NCI-H2171 (cell line): Measurements from ENCODE around the gene PHIP.
"Not testable (repeated sequence)": the region's sequence is repeated elsewhere in the genome, so short reads cannot be mapped to it uniquely, and the experiment has no call there.

Source experiments
- DNase-seq: peaks from one replicate; lab custom pipeline; 2025; lab: John Stamatoyannopoulos, UW

The PHIP gene

DNA sequence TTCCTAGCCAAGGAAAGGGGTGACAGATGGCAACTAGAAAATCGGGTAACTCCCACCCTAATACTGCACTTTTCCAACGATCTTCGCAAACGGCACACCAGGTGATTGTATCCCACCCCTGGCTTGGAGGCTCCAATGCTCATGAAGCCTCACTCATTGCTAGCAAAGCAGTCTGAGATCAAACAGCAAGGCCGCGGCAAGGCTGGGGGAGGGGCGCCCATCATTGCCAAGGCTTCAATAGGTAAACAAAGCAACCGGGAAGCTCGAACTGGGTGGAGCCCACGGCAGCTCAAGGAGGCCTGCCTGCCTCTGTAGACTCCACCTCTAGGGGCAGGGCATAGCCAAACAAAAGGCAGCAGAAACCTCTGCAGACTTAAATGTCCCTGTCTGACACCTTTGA lies 156.9 kb downstream of the PHIP start:
- not testable (repeated sequence) for DNase-seq

DNA sequence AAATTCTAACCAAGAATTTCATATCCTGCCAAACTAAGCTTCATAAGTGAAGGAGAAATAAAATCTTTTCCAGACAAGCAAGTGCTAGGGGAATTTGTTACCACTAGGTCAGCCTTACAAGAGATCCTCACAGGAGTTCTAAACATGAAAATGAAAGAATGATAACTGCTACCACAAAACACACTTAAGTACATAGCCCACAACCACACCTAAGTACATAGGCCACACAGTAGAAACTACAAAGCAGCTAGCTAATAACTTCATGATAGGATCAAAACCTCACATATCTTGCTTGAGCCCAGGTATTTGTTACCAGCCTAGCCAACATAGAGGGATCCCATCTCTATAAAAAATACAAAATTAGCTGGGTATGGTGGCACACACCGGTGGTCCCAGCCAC lies 160.3 kb downstream of the PHIP start:
- DNase-seq: no peak

DNA sequence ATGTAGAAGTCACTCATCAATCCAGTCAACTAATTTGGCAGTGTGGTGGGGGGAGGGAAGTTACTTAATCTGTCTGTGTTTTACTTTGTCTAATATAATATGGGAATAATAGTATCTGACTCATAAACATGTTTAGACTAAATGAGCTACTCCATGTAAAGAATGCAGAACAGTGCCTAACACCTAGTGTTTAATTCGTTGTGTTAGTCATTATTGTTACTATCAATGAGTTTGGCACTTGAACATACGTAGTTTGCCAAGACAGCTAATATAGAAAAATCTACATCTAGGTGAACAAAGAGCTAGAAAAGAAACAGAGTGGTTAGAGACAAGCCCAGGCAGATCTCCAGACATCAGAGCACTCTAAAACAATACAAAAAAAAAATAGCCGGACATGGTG lies 161.6 kb downstream of the PHIP start:
- DNase-seq: no peak

DNA sequence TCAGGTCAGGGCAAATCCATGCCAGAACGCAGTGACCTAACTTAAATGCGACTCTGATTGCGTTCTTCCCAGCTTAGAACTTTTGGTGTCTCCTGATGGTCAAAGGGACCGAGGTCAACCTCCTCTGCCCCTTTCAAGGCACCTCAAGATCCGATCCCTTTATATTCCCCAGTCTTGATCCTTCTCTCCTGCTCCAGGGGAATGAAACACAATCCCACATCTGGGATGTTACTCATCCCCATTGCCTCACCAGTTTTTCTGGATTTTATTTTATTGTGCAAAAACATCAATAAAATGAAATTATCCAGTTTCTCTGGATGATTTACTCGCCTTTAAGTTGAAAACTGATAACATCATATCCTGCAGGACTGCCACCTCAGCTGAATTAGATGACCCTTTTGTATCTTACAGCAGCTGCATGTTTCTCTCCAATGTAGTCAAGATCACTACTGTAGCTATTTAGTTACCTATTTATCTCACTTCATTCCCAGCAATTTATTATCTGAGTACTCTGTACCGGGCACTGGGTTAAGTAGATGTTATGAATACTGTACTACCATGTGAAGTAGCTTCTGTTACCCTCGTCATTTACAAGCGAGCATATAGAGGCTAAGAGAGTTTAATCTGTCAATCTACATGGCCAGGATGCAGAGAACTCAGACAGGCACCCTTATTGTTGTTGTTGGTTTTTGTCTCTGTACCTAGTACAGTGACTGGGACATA lies 166.7 kb downstream of the PHIP start:
- no peak for DNase-seq

DNA sequence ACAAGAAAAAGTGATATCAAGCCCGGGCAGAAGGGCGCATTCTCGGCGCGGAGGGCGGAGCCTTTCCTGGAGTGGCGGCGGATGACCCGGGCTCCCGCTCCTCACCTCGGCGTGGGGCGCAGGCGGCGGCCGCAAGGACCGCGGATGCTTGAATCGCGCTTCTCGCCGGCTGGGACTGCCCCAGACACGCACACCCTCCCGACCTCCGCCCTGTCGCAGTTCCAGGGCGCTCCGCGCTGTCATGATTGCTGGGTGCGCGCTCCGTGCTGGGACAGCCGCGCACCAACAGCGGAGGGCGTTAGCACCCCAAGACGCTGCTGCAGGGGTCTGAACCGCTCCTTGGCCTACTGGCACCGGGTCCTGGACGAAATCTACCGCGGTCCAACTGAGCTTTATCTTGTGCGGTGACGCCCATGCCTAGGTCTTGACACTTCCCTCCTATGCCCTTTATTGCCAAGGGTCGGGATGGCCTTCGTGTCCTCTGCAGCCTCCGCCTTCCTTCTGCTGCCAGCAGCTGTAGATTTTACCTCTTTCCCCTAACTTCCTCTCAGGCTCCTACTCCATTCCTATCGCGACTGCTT lies 167.4 kb downstream of the PHIP start:
- DNase-seq: no peak

DNA sequence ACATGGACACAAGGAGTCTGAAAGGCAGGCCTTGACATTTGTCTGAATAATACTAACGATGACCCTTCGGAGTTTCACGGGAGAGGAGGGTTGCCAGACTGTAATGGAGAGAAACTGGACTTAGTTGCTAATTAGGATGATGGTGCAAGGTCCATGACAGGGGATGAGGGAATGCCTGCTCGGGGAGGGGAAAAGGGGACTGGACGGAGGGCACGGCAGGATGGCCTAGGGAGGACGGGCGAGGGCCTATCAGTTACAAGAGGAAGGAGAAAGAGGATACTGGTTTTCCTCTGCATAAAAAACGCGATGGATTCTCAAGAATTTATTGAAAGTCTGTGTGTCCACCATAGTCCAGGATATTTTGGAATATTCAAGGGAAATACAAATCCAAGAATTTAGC lies 168.0 kb downstream of the PHIP start:
- no peak for DNase-seq

DNA sequence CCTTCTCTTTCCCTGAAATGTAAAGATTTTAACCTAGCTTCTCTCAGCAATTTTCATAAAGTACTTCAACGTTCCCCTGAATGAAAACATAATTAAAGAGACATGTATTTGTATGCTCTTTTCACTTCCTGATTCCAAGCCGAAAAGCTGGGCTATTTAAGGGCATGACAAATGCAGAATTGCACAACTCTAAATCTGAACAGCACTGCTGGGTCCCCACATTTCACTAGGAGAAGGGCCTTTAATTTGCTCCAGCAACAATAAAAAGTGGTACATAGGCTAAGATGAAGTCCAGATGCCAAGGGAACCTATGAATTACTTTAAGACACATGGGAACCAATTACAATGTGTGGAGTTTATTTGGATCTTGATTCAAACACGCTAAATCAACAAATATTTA lies 168.7 kb downstream of the PHIP start:
- DNase-seq: no peak

DNA sequence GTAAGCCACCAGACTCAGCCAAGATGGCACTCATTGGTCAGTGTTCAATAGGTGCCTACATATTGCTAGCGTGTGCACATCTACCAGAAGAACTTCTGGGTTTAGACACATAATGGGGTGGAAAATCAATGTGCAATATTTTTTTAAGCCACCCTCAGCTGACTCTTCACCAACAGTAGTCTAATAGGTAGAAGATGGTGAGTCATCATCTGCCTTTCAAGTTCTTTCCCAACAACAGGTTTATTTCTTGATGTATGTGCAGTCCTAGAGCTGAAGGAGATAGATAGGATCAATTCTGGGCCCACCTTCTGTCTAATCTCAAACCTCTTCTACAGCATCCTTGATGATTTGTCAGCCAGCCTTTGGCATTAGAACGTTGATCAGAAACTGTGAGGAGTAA lies 169.4 kb downstream of the PHIP start:
- DNase-seq: no peak

DNA sequence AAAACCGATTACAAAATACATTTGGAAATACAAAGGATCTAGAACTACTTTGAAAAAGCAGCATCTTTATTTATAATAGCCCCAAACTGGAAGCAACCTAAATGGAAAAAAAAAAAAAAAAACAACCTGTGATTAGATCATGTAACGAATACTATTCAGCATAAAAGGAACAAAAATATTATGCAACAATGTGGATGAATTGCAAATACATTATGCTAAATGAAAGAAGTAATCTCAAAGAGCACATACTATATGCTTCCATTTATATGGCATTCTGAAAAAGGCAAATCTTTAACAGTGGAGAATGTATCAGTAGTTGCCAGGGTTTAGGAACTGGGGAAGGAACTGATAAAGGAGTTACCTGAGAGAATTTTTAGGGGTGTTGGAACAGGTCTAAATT lies 181.8 kb downstream of the PHIP start:
- DNase-seq: no peak

DNA sequence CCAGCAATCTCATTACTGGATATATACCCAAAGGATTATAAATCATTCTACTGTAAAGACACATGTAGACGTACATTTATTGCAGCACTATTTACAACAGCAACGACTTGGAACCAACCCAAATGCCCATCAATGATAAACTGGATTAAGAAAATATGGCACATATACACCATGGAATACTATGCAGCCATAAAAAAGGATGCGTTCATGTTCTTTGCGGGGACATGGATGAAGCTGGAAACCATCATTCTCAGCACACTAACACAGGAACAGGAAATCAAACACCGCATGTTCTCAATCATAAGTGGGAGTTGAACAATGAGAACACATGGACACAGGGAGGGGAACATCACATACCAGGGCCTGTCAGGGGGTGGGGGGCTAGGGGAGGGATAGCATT lies 188.2 kb downstream of the PHIP start:
- not testable (repeated sequence) for DNase-seq
